ENCODE data around the gene PARN.

- TF ChIP-seq CTCF (IDR thresholded peaks at IDR 0.05), result no peak
- no peak for TF ChIP-seq POLR2A (IDR thresholded peaks at IDR 0.05)
Measured at GRCh38 chr16:14635395-14636165, 5.5 kb upstream of the PARN start.

All from prostate gland (tissue), 2 donors.